Body of pancreas (tissue), 4 donors: Measurements from ENCODE around the gene SHANK3. TPM values are rescaled to one million over a fixed set of nuclear protein-coding genes. Genes with fewer than 3 reads are reported as not detected.

Experiments used
- ATAC-seq: fragments of 150-250 bp; one replicate; pipeline ENCODE4 v1.9.1; 2016
- DNase-seq, 4 donors: peaks; one replicate each; pipeline ENCODE4 v3.0.0-alpha.2; 2019
- H3K27ac ChIP-seq, 4 donors: fragments of 200-600 bp; sonication (generic); 1 replicate in 3 of 4; 2 replicates in 1 of 4; pipeline versions ENCODE4 v1.5.1 to v1.6.1; 2016 to 2019; ENCODE audit warnings: mild to moderate bottlenecking in 1 of 4, mixed read lengths in 1 of 4, moderate library complexity in 1 of 4
- H3K27me3 ChIP-seq, 2 donors: fragments of 200-600 bp; sonication (generic); one replicate each; pipeline ENCODE4 v1.6.0; 2016; ENCODE audit warnings: mild to moderate bottlenecking in 1 of 2
- H3K36me3 ChIP-seq, 2 donors: fragments of 200-600 bp; sonication (generic); replicated peaks in 1 of 2; 2 replicates each; pipeline ENCODE4 v1.5.1; 2016; ENCODE audit warnings: low read depth in 2 of 2; ENCODE audit not compliant: insufficient read depth in 1 of 2
- H3K4me1 ChIP-seq: fragments of 200-600 bp; sonication (generic); one replicate; pipeline ENCODE4 v1.6.0; 2016
- H3K4me3 ChIP-seq, 2 donors: fragments of 200-600 bp; sonication (generic); 1 replicate in 1 of 2; 2 replicates in 1 of 2; pipeline ENCODE4 v1.5.1; 2016 to 2019
- H3K9me3 ChIP-seq, 3 donors: fragments of 200-600 bp; sonication (generic); 1 replicate in 2 of 3; 2 replicates in 1 of 3; pipeline ENCODE4 v1.5.1; 2016
- POLR2A ChIP-seq, 3 donors: fragments of 450-650 bp; IDR thresholded peaks; one replicate each; pipeline ENCODE4 v1.6.1; 2016; ENCODE audit warnings: antibody characterized with exemption in 3 of 3, mild to moderate bottlenecking in 2 of 3
- WGBS, 2 donors: methylation state at CpG; one replicate each; pipeline ENCODE4 v1.1.5; 2017; 5-methylcytosine and 5-hydroxymethylcytosine counted together
- intact Hi-C: fragments of 100-400 bp; cut with DNase I; formaldehyde crosslinking; loops from one replicate; pipeline ENCODE4 v1.15.1; 2023
- total RNA-seq, 2 donors: library from RNA; depleted of rRNA; stranded (reverse); fragments of >200 nt; gene quantifications; one replicate each; pipeline ENCODE4 v1.1.0, GENCODE V29; 2016
- TF ChIP-seq, protein P1 (sequence below), 7 experiments: fragments of 450-650 bp in 4 of 7; fragments of 200-600 bp in 3 of 7; sonication (generic) in 3 of 7; IDR thresholded peaks; one replicate each; pipeline ENCODE4 v1.5.1; 2016 to 2019; ENCODE audit warnings: antibody characterized with exemption in 7 of 7

The SHANK3 gene
- total RNA-seq, 2 donors from 2014 or later: 6.0 to 15.5 TPM

DNA sequence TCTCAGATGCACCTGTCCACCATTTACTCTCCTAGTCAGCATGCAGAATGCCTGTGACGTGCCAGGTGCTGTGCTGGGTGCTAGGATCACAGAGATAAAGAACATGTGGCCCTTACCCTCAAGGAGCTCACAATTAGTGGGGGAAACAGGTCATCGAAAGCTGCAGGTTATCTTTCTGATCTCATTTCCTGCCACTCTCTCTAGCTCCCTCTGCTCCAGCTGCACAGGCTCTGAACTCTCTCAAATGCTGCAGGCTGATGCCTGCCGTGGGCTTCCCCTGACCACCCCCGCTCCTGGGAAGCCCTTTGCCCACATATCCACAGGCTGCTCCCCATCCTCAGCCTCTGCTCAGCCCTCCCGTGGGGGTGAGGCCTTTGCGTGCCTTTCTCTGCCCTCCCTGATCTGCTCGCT is 29.6 kb downstream of the SHANK3 start:
- TF ChIP-seq, protein P1, sequence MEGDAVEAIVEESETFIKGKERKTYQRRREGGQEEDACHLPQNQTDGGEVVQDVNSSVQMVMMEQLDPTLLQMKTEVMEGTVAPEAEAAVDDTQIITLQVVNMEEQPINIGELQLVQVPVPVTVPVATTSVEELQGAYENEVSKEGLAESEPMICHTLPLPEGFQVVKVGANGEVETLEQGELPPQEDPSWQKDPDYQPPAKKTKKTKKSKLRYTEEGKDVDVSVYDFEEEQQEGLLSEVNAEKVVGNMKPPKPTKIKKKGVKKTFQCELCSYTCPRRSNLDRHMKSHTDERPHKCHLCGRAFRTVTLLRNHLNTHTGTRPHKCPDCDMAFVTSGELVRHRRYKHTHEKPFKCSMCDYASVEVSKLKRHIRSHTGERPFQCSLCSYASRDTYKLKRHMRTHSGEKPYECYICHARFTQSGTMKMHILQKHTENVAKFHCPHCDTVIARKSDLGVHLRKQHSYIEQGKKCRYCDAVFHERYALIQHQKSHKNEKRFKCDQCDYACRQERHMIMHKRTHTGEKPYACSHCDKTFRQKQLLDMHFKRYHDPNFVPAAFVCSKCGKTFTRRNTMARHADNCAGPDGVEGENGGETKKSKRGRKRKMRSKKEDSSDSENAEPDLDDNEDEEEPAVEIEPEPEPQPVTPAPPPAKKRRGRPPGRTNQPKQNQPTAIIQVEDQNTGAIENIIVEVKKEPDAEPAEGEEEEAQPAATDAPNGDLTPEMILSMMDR (IDR thresholded peaks at IDR 0.05): no peak
- TF ChIP-seq POLR2A (IDR thresholded peaks at IDR 0.05): no peak
- Histone ChIP-seq H3K9me3 (no peaks in the 10 kb centered on the region), H3K36me3 (no peaks in the 10 kb centered on the region), H3K27ac (no peak overlapping the region), H3K4me3 (no peak overlapping the region), H3K27me3 (no peaks in the 10 kb centered on the region), H3K4me1 (peaks cover 6% of the 10 kb centered on the region)
- WGBS, 2 donors: 74 to 81% methylated on average over 7 of the region's 7 CpGs
- intact Hi-C loops: no loop called here
- ATAC-seq (no peak), DNase-seq (peak in 1 of 4 donors; percentile 6)

DNA sequence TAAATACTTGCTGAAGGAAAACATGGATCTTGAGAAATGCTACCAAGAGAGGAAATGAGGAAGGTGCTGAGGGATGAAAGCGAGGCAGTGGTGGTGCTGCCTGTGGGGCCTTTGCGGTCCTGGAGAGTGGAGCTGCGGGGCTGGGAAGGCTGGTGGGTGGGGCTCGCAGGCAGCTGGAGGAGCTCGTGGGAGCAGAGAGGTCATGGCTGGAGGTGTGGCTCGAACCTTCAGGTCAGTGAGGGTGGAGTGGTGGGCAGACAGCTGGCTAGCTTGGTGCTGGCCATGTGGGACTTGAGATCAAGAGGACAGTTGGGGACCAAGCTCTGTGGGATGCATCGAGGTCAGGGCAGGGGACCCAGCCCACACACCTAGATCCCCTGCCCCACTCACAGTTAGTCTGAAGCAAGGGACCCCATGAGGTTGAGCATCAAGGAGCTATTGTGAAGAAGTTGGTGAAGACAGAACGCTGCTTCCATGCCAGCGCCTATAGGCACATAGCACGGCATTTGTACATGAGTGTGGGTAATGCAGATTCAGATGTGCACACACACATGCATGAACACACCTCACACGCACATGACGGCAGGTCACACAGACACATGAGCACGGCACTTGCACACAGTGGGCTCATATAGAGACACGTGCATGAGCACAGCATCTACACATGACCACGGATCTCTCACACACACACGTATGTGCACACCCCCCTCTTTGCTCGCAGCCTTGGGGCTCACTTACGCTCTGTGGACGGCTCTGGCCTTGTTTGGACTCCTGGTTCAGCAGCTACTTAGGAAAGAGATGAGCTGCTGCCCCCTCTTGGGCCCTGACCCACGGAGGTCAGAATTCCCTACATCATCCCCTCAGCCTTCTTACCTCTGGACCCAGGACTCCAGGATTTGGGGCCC is 30.4 kb downstream of the SHANK3 start:
- intact Hi-C loops: no loop called here
- Histone ChIP-seq H3K4me3 (no peak overlapping the region), H3K9me3 (no peaks in the 10 kb centered on the region), H3K36me3 (no peaks in the 10 kb centered on the region), H3K27me3 (no peaks in the 10 kb centered on the region), H3K27ac (no peak overlapping the region), H3K4me1 (peaks cover 2% of the 10 kb centered on the region)
- no peak for TF ChIP-seq POLR2A (IDR thresholded peaks at IDR 0.05)
- TF ChIP-seq, protein P1 (IDR thresholded peaks at IDR 0.05): no peak
- ATAC-seq (no peak), DNase-seq (peak in 2 of 4 donors; percentile 2 to 7)
- WGBS, 2 donors: 87 to 88% methylated on average over 20 of the region's 20 CpGs

DNA sequence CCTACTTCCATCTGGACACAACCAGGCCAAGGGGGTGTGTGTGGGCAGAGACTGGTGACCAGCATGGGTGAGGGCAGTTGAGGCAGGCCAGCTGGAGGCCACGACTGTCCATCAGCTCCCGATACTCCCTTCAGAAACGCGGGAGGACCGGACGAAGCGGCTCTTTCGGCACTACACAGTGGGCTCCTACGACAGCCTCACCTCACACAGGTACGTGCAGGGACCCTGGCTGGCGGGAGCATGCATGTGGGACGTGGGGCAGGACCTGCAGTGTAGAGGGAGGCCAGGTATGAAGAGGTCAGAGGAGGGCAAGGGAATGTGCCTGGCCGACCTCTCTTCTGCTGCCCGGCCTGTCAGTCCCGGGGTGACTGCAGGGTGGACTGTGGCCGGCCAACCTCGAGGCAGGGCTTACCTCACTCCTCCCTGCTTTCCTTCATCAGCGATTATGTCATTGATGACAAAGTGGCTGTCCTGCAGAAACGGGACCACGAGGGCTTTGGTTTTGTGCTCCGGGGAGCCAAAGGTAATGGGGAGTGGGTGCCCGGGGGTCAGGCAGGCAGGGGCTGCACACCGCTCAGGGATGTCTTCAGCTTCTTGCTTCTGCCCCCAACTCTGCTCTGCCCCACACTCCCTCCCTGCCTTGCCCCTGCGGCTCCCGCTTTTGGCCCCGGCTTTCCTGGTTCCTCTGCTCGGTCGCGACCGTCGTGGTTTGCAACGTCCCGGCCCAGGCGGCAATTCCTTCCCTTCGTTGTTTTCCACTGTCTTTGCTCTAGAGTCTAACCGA is 31.3 kb downstream of the SHANK3 start:
- peak in 2 of 4 donors; percentile 3 to 5 for DNase-seq
- intact Hi-C loops: no loop called here
- no peak for ATAC-seq
- Histone ChIP-seq H3K9me3 (no peaks in the 10 kb centered on the region), H3K27ac (no peak overlapping the region), H3K27me3 (no peaks in the 10 kb centered on the region), H3K4me3 (no peak overlapping the region), H3K36me3 (no peaks in the 10 kb centered on the region), H3K4me1 (no peaks in the 10 kb centered on the region)
- WGBS, 2 donors: 86 to 90% methylated on average over 30 to 36 of the region's 36 CpGs
- TF ChIP-seq, protein P1 (IDR thresholded peaks at IDR 0.05): no peak
- no peak for TF ChIP-seq POLR2A (IDR thresholded peaks at IDR 0.05)

DNA sequence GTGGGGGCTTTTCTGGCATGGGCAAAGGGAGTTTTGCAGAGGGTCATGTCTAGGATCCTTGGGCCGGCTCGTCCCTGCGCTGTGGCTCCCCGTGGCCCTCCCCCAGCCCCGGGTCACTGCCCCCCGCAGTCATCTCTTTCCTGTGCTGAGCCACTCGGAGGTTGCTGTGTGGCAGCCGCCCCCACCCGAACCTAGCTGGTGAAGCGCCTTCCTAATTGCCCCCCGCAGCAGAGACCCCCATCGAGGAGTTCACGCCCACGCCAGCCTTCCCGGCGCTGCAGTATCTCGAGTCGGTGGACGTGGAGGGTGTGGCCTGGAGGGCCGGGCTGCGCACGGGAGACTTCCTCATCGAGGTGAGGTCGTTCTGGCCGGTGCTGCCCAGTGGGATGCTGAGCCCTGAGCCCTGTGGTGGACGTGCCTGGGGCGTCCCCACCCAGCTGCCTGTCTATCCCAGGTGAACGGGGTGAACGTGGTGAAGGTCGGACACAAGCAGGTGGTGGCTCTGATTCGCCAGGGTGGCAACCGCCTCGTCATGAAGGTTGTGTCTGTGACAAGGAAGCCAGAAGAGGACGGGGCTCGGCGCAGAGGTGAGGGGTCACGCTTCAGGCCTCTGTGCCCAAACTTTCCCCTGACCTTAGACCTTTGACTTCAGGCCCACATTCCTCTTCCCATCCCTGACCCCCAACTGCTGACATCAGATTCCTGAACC is 32.0 kb downstream of the SHANK3 start:
- H3K27ac ChIP-seq: no peak overlapping the region
- no peak for TF ChIP-seq POLR2A (IDR thresholded peaks at IDR 0.05)
- TF ChIP-seq, protein P1 (IDR thresholded peaks at IDR 0.05): no peak
- DNase-seq: peak in 1 of 4 donors; percentile 8

More for the DNA sequence above, 32.0 kb downstream of the SHANK3 start:
- no peaks in the 10 kb centered on the region for H3K27me3 ChIP-seq
- WGBS, 2 donors: 90 to 92% methylated on average over 9 to 36 of the region's 37 CpGs
- H3K9me3 ChIP-seq: no peaks in the 10 kb centered on the region
- no peak for ATAC-seq
- no peak overlapping the region for H3K4me3 ChIP-seq
- H3K36me3 ChIP-seq: no peaks in the 10 kb centered on the region
- intact Hi-C loops: no loop called here
- H3K4me1 ChIP-seq: no peaks in the 10 kb centered on the region
